Astrocyte (in vitro differentiated cells and primary cell): Measurements from ENCODE around the gene ADGRG2.

Source experiments
- CTCF ChIP-seq: IDR thresholded peaks from 2 replicates; pipeline ENCODE4 v1.5.1; 2011; ENCODE audit warnings: low read depth, mild to moderate bottlenecking, inconsistent platforms, low read length, moderate library complexity; ENCODE audit not compliant: insufficient read depth
- EZH2 ChIP-seq: IDR thresholded peaks from 2 replicates; pipeline ENCODE4 v1.6.1; 2012; ENCODE audit warnings: mild to moderate bottlenecking, low read length, inconsistent platforms; ENCODE audit not compliant: insufficient read depth

- TF ChIP-seq CTCF, result no peak
- TF ChIP-seq EZH2, result no peak
Measured at GRCh38 chrX:19034025-19034424, 88.2 kb downstream of the ADGRG2 start.
